ENCODE data around the gene LCOR. TPM values are rescaled to one million over a fixed set of nuclear protein-coding genes. Genes with fewer than 3 reads are reported as not detected.

Gene LCOR
- total and polyA plus RNA-seq, 4 experiments from 2014 or later: 15.0 to 44.9 (median 32.6) TPM

DNA sequence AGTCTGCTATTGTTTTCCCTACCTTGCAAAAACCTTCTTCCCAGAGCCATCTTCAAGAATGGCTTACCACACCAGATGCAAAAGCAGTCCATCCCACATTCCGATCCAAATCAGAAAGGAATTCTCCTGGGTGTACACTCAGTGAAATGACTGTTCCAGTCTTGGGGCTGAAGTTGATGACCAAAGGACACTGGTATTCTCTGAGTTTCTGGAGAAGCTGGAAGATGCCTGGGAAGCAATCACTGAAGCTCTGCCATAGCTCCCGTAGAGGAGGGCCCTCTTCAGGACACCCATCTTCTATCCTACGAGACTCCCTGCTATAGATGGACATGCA is 155.7 kb downstream of the LCOR start:
- Histone ChIP-seq H3K4me3 (ENCODE audit: low read length in 2 of 2) (no peak overlapping the region), H3K9me3 (ENCODE audit: control insufficient read depth in 1 of 2, low read length in 2 of 2) (no peaks in the 10 kb centered on the region), H3K27me3 (ENCODE audit: insufficient read depth, low read length) (no peaks in the 10 kb centered on the region), H3K27ac (ENCODE audit: low read depth, low read length) (no peak overlapping the region), H3K4me1 (ENCODE audit: insufficient read depth, low read length) (no peaks in the 10 kb centered on the region), H3K36me3 (ENCODE audit: insufficient read depth, low read length) (no peaks in the 10 kb centered on the region)
- Mint-ChIP-seq H3K4me3 (no peak overlapping the region), H3K9me3 (peaks cover 0 to 2% (median 0%) of the 10 kb centered on the region in 8 donors), H3K36me3 (peaks cover 0 to 1% of the 10 kb centered on the region in 2 donors), H3K27me3 (no peaks in the 10 kb centered on the region), H3K4me1 (peaks cover 0 to 1% (median 0%) of the 10 kb centered on the region in 4 donors), H3K27ac (peak overlapping the region in 1 of 7 donors; percentile 16)
- no peak for DNase-seq
- intact Hi-C loops (cut with micrococcal nuclease): no loop called here
- CTCF ChIA-PET (ENCODE audit: partially characterized antibody): interaction anchor here (0.6 kb wide), 2 partner anchors 35 to 170 kb away, joined by 3 read pairs; no protein-coding TSS in a partner anchor
- POLR2A ChIA-PET (ENCODE audit: partially characterized antibody): no interaction called here

DNA sequence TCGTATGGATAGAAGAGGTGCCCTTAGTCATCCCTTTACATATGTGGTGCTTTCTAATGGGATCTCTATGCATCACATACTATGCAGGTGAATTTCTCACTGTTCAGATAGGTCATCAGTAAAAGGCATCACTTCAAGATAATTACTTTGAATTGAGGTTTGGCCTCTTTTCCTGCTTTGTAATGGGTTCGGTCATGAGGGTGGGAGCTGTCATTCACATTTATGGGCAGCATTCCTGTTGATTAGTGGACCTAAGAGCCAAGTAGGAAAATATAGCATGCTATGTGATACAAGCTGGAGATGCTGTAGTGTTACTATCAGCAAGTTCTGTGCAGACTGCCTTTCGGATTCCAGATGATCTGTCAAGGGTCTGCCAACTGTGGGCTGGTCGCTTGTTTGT is 156.3 kb downstream of the LCOR start:
- Mint-ChIP-seq H3K27ac (no peak overlapping the region), H3K36me3 (peaks cover 0 to 1% of the 10 kb centered on the region in 2 donors), H3K27me3 (no peaks in the 10 kb centered on the region), H3K9me3 (peaks cover 0 to 2% (median 0%) of the 10 kb centered on the region in 8 donors), H3K4me1 (peaks cover 0 to 2% (median 0%) of the 10 kb centered on the region in 4 donors), H3K4me3 (no peak overlapping the region)
- H3K9me3 ChIP-seq (ENCODE audit: control insufficient read depth in 1 of 2, low read length in 2 of 2): no peaks in the 10 kb centered on the region
- no peaks in the 10 kb centered on the region for H3K36me3 ChIP-seq (ENCODE audit: insufficient read depth, low read length)
- no peaks in the 10 kb centered on the region for H3K27me3 ChIP-seq (ENCODE audit: insufficient read depth, low read length)
- no peak overlapping the region for H3K4me3 ChIP-seq (ENCODE audit: low read length in 2 of 2)
- intact Hi-C loops (cut with micrococcal nuclease): no loop called here
- POLR2A ChIA-PET (ENCODE audit: partially characterized antibody): no interaction called here
- DNase-seq: no peak
- CTCF ChIA-PET (ENCODE audit: partially characterized antibody): interaction anchor here (0.6 kb wide), 2 partner anchors 35 to 171 kb away, joined by 3 read pairs; no protein-coding TSS in a partner anchor
- H3K4me1 ChIP-seq (ENCODE audit: insufficient read depth, low read length): no peaks in the 10 kb centered on the region
- no peak overlapping the region for H3K27ac ChIP-seq (ENCODE audit: low read depth, low read length)

DNA sequence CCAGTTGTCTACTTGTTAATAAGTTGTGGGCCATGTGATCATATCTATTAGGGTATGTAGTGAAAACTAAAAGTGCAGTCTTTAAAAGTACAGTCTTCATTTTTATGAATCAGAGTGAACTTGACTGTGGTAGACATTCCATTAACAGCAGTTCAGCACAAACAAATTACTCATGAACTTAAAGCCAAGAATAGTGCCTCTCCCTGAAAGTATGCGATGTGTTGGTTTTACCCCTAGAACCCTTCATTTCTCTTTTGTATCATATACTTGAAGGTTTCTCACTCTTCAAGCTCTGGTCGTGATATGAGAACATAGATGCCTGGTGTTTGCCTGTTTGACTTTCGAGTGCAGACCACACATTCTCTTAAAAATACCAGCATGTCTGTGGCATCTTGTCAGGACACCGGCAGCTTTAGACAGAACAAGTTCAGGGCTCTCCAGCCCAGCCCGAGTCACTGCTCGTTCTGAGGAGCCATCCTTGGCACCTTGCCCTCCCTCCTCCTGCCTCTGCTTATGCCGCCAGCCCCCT is 159.3 kb downstream of the LCOR start:
- no peak overlapping the region for H3K27ac ChIP-seq (ENCODE audit: low read depth, low read length)
- Mint-ChIP-seq H3K4me1 (peaks cover 0 to 2% (median 0%) of the 10 kb centered on the region in 4 donors), H3K36me3 (peaks cover 0 to 1% of the 10 kb centered on the region in 2 donors), H3K9me3 (no peaks in the 10 kb centered on the region), H3K27ac (peak overlapping the region in 1 of 7 donors; percentile 26), H3K27me3 (no peaks in the 10 kb centered on the region), H3K4me3 (no peak overlapping the region)
- ChIA-PET POLR2A (ENCODE audit: partially characterized antibody) (no interaction called here), CTCF (ENCODE audit: partially characterized antibody) (no interaction called here)
- H3K27me3 ChIP-seq (ENCODE audit: insufficient read depth, low read length): no peaks in the 10 kb centered on the region
- no peak for DNase-seq
- intact Hi-C loops (cut with micrococcal nuclease): no loop called here
- no peaks in the 10 kb centered on the region for H3K36me3 ChIP-seq (ENCODE audit: insufficient read depth, low read length)
- H3K9me3 ChIP-seq (ENCODE audit: control insufficient read depth in 1 of 2, low read length in 2 of 2): no peaks in the 10 kb centered on the region
- H3K4me1 ChIP-seq (ENCODE audit: insufficient read depth, low read length): no peaks in the 10 kb centered on the region
- no peak overlapping the region for H3K4me3 ChIP-seq (ENCODE audit: low read length in 2 of 2)

DNA sequence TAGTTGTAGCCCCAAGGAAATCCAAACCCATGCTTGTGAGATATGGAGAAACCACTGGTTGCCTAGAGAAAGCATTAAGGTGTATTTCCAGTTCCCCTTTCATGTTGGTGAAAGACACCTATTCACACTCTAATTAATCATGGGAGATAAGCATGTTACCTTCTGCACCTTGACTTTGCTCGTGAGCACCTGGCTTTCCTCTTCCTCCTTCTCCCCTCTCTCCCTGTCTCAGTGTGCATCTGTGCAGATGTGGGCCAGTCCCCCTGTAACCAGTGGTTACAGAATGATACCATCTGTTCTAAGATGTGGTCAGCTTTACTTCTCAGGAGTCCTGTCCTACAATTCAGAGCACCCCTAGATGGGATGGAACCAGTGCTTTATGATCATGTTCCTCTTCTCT is 160.6 kb downstream of the LCOR start:
- Mint-ChIP-seq H3K4me1 (peaks cover 0 to 2% (median 0%) of the 10 kb centered on the region in 4 donors), H3K36me3 (peaks cover 0 to 1% of the 10 kb centered on the region in 2 donors), H3K27ac (no peak overlapping the region), H3K4me3 (no peak overlapping the region), H3K9me3 (no peaks in the 10 kb centered on the region), H3K27me3 (no peaks in the 10 kb centered on the region)
- Histone ChIP-seq H3K27ac (ENCODE audit: low read depth, low read length) (no peak overlapping the region), H3K4me1 (ENCODE audit: insufficient read depth, low read length) (no peaks in the 10 kb centered on the region), H3K9me3 (ENCODE audit: control insufficient read depth in 1 of 2, low read length in 2 of 2) (no peaks in the 10 kb centered on the region), H3K36me3 (ENCODE audit: insufficient read depth, low read length) (no peaks in the 10 kb centered on the region), H3K4me3 (ENCODE audit: low read length in 2 of 2) (no peak overlapping the region), H3K27me3 (ENCODE audit: insufficient read depth, low read length) (no peaks in the 10 kb centered on the region)
- ChIA-PET CTCF (ENCODE audit: partially characterized antibody) (no interaction called here), POLR2A (ENCODE audit: partially characterized antibody) (no interaction called here)
- intact Hi-C loops (cut with micrococcal nuclease): no loop called here
- DNase-seq: no peak

DNA sequence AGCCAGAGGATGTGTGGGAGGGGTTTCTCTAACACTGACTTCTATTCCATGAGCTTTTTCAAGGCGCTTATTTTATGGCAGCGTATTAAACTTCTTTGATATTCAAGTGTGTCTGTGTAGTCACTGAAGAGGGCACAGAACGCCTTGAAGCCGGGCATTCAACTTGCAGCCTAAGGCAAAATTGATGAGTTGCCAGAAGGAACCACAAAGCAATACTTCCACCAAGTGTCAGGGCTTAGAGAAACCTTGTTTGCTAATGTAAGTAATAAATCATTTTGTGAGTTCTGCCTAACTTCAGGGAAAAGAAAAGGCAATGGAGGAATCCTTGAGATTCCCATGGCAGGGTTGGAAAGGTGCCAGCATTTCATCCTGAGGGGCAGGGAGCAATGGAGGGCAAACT is 163.8 kb downstream of the LCOR start:
- POLR2A ChIA-PET (ENCODE audit: partially characterized antibody): no interaction called here
- Mint-ChIP-seq H3K36me3 (no peaks in the 10 kb centered on the region), H3K4me3 (no peak overlapping the region), H3K27ac (no peak overlapping the region), H3K27me3 (no peaks in the 10 kb centered on the region), H3K4me1 (peaks cover 0 to 2% (median 0%) of the 10 kb centered on the region in 4 donors), H3K9me3 (no peaks in the 10 kb centered on the region)
- Histone ChIP-seq H3K4me3 (ENCODE audit: low read length in 2 of 2) (no peak overlapping the region), H3K27me3 (ENCODE audit: insufficient read depth, low read length) (no peaks in the 10 kb centered on the region), H3K9me3 (ENCODE audit: control insufficient read depth in 1 of 2, low read length in 2 of 2) (no peaks in the 10 kb centered on the region), H3K4me1 (ENCODE audit: insufficient read depth, low read length) (no peaks in the 10 kb centered on the region), H3K27ac (ENCODE audit: low read depth, low read length) (no peak overlapping the region), H3K36me3 (ENCODE audit: insufficient read depth, low read length) (no peaks in the 10 kb centered on the region)
- CTCF ChIA-PET (ENCODE audit: partially characterized antibody): interaction anchor here (2.0 kb wide), 1 partner anchor 41 kb away, joined by 6 read pairs; no protein-coding TSS in a partner anchor
- intact Hi-C loops (cut with micrococcal nuclease): no loop called here
- no peak for DNase-seq

DNA sequence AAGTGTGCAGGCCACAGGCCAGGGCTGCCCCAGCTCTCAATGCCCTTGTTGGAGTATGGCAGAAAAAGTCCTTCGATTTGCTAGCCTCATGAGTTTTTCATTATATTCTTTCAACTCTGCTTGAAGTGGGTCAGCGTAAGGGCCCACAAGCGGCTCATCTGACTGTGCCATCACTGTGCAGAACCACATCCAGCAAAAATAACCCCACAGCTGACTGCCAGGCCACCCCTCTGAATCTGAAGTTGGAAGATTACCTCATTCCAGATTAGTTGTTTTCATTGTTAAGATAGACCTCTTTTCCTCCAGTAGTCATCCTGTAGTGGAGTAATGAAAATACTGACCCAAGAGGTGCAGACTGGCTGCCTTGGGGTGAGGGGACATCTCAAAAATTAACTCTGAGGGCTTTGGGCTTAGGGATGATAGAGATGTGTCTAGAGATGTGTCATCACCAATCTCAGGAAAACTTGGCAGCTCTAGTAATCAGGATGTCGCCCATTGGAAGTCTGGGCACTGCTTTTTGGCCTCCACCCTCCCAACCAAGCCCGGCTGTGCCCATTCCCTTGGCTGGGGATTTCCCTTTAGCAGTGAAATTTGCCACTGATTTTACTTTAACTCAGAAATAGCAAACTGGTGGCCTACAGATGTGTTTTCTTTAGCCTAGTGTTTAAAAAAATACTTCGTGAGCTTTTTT is 164.3 kb downstream of the LCOR start:
- Mint-ChIP-seq H3K27ac (peak overlapping the region in 1 of 7 donors; percentile 24), H3K27me3 (no peaks in the 10 kb centered on the region), H3K4me3 (no peak overlapping the region), H3K4me1 (peaks cover 0 to 2% (median 0%) of the 10 kb centered on the region in 4 donors), H3K36me3 (no peaks in the 10 kb centered on the region), H3K9me3 (no peaks in the 10 kb centered on the region)
- Histone ChIP-seq H3K27me3 (ENCODE audit: insufficient read depth, low read length) (no peaks in the 10 kb centered on the region), H3K9me3 (ENCODE audit: control insufficient read depth in 1 of 2, low read length in 2 of 2) (no peaks in the 10 kb centered on the region), H3K4me3 (ENCODE audit: low read length in 2 of 2) (no peak overlapping the region), H3K4me1 (ENCODE audit: insufficient read depth, low read length) (no peaks in the 10 kb centered on the region), H3K36me3 (ENCODE audit: insufficient read depth, low read length) (no peaks in the 10 kb centered on the region), H3K27ac (ENCODE audit: low read depth, low read length) (no peak overlapping the region)
- intact Hi-C loops (cut with micrococcal nuclease): no loop called here
- POLR2A ChIA-PET (ENCODE audit: partially characterized antibody): no interaction called here
- DNase-seq: no peak
- CTCF ChIA-PET (ENCODE audit: partially characterized antibody): interaction anchor here (2.0 kb wide), 1 partner anchor 40 kb away, joined by 6 read pairs; no protein-coding TSS in a partner anchor

DNA sequence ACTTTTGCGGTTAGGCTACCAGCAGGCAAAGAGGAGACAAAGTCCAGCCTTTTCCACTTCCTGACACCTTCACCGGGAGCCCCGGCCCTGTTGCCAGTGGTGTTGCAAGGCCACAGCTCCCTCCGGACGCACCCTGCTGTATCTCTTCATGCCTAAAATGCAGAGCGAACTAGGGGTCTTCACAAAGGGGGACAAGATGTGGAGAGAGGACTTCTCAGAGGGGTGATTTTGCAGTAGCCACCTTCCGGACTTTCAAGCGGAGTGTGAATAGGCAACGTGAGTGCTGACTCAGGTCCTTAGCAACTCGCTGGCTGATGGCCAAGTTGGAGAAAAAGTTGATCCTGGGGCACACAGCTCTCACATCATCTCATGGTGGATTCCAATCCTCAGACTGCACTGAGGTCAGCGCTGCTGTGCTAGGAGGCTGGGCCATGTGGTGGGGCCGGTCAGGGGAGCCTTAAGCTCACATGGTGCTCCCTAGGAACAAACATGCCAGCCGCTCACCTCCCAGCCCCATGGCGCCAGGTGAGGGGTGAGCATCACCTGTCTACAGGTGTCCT is 166.3 kb downstream of the LCOR start:
- Mint-ChIP-seq H3K4me3 (no peak overlapping the region), H3K9me3 (no peaks in the 10 kb centered on the region), H3K27ac (peak overlapping the region in 1 of 7 donors; percentile 56), H3K36me3 (no peaks in the 10 kb centered on the region), H3K4me1 (no peaks in the 10 kb centered on the region), H3K27me3 (no peaks in the 10 kb centered on the region)
- intact Hi-C loops (cut with micrococcal nuclease): no loop called here
- no peaks in the 10 kb centered on the region for H3K27me3 ChIP-seq (ENCODE audit: insufficient read depth, low read length)
- no peaks in the 10 kb centered on the region for H3K36me3 ChIP-seq (ENCODE audit: insufficient read depth, low read length)
- no peak overlapping the region for H3K4me3 ChIP-seq (ENCODE audit: low read length in 2 of 2)
- DNase-seq: no peak
- CTCF ChIA-PET (ENCODE audit: partially characterized antibody): no interaction called here
- H3K27ac ChIP-seq (ENCODE audit: low read depth, low read length): no peak overlapping the region
- POLR2A ChIA-PET (ENCODE audit: partially characterized antibody): no interaction called here
- no peaks in the 10 kb centered on the region for H3K4me1 ChIP-seq (ENCODE audit: insufficient read depth, low read length)
- no peaks in the 10 kb centered on the region for H3K9me3 ChIP-seq (ENCODE audit: control insufficient read depth in 1 of 2, low read length in 2 of 2)
